ENCODE results near the gene PNMA5.

DNA sequence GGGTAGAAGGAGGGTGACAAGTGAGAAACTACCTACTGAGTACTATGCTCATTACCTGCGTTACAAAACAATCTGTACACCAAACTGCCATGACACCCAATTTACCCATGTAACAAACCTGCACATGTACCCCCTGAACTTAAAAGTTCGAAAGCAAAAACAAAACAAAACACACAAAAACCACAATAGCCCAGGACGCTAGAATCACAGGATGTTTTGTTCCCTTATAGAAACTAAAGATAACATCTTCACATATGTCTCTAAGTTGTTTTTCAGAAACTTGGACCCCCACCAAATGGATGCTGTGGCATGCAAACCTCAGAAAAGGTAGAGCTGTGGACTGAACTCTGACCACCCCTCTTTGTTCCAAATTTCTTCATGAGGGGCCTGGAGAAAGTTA is 25.2 kb upstream of the PNMA5 start:
- TF ChIP-seq, protein P1, sequence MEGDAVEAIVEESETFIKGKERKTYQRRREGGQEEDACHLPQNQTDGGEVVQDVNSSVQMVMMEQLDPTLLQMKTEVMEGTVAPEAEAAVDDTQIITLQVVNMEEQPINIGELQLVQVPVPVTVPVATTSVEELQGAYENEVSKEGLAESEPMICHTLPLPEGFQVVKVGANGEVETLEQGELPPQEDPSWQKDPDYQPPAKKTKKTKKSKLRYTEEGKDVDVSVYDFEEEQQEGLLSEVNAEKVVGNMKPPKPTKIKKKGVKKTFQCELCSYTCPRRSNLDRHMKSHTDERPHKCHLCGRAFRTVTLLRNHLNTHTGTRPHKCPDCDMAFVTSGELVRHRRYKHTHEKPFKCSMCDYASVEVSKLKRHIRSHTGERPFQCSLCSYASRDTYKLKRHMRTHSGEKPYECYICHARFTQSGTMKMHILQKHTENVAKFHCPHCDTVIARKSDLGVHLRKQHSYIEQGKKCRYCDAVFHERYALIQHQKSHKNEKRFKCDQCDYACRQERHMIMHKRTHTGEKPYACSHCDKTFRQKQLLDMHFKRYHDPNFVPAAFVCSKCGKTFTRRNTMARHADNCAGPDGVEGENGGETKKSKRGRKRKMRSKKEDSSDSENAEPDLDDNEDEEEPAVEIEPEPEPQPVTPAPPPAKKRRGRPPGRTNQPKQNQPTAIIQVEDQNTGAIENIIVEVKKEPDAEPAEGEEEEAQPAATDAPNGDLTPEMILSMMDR (IDR thresholded peaks at IDR 0.05), result no peak
- no peak for TF ChIP-seq POLR2A (IDR thresholded peaks at IDR 0.05)

Measured in testis (tissue), 2 donors.